ENCODE data around the gene EFEMP1.

The EFEMP1 gene, protein sequence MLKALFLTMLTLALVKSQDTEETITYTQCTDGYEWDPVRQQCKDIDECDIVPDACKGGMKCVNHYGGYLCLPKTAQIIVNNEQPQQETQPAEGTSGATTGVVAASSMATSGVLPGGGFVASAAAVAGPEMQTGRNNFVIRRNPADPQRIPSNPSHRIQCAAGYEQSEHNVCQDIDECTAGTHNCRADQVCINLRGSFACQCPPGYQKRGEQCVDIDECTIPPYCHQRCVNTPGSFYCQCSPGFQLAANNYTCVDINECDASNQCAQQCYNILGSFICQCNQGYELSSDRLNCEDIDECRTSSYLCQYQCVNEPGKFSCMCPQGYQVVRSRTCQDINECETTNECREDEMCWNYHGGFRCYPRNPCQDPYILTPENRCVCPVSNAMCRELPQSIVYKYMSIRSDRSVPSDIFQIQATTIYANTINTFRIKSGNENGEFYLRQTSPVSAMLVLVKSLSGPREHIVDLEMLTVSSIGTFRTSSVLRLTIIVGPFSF

GRCh38 chr2:55923091-55923981, at the start of gene EFEMP1:
Gene EFEMP1, minus strand, starts transcription at chr2:55923782. Its CDS starts 1,342 bp downstream, at chr2:55922440.
- DNase-seq = no peak

GRCh38 chr2:55970500-55970899, 46.9 kb upstream of the EFEMP1 start:
- DNase-seq = no peak

- no peak for DNase-seq
Measured at GRCh38 chr2:55968941-55969340, 45.4 kb upstream of the EFEMP1 start.

- DNase-seq = no peak
Measured at GRCh38 chr2:55966401-55967118, 43.0 kb upstream of the EFEMP1 start.

- no peak for DNase-seq
Measured at GRCh38 chr2:55965966-55966365, 42.4 kb upstream of the EFEMP1 start.

DNA sequence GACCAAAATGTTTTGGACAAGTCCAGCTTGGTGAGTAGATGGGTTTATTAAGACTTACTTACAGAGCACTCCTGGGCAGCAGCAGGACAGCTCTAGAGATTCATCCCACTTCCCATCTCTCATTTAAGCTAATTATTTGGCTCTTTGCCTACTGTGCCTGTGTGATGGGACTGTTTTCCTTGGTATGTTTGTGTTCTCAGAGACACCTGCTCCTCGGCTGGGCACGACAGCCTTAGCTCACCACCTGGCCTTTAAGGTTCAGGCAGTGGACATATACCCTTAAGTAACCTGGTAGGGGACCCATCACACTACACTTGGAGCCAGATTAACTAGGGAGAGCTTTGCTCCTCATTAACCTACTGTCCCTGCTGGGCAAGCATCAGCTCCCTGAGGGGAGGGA, 41.7 kb upstream of the EFEMP1 start:
- no peak for DNase-seq

DNA sequence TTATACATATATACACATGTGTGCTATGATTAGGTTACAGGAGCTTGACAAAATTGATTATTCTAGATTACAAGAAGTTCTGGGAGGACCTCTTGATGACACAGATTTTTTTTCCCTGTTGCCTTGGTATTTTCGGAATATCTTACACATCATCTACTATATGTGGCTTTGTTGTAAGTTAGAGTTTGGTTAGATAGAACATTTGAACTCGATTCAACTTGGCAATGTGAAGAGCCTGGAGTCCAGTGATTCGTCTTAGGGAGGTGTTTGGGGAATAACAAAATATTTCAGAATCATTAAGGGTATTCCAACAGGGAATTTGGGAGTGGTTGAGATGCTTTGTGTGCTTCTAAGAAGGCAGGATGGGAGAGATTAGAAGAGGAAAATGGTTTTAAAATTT, 39.3 kb upstream of the EFEMP1 start:
- DNase-seq = no peak

GRCh38 chr2:55961318-55961911, 37.8 kb upstream of the EFEMP1 start:
- DNase-seq = peak; percentile 40

DNA sequence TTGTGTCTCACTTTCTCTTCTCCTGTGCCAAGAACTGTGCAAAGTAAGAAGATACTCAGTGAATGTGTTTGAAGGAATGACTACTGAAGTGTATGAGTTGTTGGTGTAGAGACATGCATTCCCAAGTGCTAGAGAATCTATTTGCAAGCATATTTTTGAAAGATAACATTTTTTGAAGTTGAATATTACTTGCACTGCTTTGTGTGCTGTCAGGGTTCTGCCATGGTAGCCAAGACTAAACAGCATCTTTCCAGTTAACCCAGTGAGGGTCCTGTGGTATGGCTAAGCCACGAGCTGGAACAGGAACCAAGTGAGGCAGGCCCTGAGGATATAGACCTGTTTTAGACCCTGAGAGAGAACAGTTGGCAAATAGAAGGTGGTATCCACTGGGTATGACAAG, 35.2 kb upstream of the EFEMP1 start:
- DNase-seq = no peak

DNA sequence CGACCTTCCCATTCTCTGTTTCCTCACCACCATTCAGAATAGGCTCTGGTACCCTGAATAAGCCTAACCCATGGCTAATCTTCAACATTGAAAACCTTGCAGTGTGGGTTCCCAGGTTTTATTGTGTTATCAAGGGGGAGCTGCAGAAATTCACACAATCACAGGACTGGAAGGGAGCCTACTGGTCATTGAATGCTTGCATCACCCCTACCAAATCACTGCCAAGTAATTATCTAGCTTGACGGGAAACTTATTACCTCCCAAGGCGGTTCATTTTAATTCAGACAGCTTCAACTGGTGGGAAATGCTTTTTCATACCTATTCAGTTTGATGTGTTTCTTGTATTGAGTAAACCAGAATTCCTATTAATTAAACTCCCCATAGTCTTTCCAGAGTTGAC, 33.6 kb upstream of the EFEMP1 start:
- no peak for DNase-seq

DNA sequence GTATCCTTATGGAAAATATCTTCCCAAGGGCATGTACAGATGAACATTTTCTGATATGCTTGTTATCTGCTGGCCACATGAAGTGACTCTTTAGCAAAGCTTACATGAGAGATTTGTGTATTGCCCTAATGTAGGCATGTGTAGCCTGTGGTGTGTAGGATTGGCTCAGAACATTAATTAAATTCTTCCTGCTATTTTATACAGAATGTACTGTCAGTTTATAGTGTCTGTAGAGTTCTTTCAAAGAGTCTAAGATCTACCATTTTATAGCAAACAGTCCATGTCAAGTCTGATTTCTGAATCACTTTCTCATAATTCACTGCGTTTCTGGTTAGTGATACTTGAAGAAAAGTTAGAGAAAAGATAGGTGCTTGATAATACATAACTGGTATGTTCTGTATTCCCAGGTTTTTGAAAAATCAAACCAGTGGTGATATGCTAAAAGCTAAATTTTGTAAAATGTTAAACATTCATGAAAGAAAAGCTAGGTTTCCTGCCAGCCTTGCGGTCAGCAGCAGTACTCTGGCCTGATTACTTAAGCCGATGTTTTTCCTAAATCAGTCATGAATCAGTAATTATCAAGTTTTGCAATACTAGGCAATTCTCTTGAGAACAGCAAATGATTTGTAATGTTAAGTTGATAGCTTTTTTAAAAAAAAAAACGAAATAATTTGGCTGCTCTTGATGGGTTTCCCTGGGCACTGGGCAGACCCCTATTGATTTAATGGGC, 30.9 kb upstream of the EFEMP1 start:
- DNase-seq = no peak

- no peak for DNase-seq
Measured at GRCh38 chr2:55952415-55952814, 28.8 kb upstream of the EFEMP1 start.

DNA sequence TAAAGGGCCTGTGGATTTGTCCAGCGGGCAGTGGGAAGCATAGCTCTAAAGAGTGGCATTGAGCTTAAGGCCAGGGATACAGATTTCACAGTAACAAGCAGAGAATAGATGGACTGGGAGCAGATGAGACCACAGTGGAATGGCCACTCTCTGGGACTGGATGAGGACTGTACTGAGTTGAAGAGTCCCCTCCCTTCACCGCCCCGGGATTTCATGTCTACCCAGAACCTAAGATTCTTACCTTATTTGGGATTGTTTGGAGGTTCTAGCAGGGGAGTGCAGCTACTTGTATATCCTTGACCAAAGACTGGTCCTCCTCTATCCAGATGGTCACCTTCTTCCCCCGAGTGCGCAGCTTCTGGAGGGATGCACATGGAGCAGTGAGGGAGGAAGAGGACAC, 28.0 kb upstream of the EFEMP1 start:
- no peak for DNase-seq

- no peak for DNase-seq
Measured at GRCh38 chr2:55949613-55950012, 26.0 kb upstream of the EFEMP1 start.

GRCh38 chr2:55949211-55949610, 25.6 kb upstream of the EFEMP1 start:
- DNase-seq = no peak

DNA sequence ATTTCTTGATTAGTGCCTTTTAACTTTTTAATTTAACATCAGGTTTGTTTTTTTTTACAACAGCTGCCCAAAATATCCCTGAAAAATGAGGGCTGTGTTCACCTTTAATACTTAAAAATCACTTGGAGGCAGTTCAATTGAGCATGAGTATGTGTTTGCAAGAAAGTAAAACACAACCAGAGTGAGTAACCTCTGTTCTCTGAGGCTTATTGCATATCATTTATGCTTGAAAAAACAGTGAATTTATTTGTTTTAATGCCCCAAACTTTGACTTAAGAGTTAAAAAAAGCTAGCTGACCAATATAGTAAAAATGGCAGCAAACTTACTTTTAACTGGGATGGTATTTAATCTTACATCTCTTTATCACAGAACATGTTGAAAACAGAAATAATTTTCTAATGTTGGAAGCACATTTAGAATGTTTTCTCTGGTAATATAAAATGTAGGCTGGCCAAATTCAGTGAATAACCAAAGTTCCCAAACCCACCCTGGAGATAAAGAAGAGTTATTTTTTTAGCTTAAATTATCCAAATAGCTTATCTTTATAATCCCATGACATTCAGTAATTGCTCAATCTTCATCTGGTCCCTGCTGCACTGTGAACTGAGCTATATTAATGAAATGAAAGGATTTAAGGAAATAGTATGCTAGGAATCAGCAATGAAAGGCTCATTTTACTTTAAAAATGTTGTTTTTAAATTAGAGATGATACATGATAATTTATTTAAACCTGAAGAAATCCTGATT, 24.8 kb upstream of the EFEMP1 start:
- no peak for DNase-seq

DNA sequence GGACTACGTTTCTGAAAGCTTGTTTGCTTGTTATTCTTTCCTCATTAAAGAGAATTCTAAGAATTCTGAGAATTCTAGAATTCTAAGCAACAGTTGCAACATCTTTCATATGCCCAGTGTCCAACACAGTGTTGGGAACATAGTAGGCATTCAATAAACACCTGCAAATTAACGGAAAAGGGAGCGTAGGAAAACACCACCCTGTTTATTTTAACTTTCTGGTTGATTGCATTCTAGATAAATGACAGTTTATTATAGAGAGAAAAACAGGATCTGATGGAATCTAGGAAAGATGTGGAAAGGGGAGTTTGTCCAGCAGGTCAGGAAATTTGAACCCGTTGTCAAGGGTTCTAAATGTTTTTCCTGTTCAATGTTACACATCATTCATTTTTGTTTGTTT, 24.2 kb upstream of the EFEMP1 start:
- DNase-seq = no peak

GRCh38 chr2:55946793-55947192, 23.2 kb upstream of the EFEMP1 start:
- no peak for DNase-seq

DNA sequence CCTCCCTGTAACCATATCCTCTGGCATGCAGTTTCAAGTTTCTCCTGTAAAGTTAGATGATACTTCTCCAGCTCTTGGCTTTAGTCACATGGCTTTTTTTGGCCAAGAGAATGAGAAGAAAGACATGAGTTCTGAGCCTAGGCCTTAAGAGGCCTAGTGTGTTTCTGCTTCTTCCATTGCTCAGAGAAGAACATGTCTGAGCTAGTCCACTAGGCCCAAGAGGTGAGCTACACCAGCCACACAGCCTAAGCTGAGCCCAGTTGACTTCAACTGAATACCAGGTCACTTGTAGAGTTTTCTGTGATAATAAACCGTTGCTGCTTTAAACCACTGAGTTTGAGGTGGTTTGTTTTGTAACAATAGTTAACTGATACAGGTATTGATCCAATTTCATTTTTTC, 19.9 kb upstream of the EFEMP1 start:
- no peak for DNase-seq

DNA sequence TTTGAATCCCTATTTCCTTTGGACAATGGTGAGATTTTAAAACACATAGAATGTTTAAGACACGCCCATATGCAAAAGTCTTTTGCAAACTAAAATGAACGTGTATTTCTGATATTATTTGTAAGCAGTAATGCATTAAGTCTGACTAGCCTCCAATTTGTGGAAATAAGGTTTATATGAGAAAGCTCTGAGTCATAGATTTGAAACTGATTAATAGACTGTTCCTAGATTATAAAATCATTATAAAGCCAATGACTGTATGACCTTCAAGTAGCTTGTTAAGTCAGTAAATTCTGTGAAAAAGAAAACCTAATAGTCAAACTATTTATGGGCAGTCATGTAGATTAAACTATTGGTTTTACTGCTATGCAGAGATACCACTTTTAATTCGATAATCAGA, 12.8 kb upstream of the EFEMP1 start:
- DNase-seq = no peak

DNA sequence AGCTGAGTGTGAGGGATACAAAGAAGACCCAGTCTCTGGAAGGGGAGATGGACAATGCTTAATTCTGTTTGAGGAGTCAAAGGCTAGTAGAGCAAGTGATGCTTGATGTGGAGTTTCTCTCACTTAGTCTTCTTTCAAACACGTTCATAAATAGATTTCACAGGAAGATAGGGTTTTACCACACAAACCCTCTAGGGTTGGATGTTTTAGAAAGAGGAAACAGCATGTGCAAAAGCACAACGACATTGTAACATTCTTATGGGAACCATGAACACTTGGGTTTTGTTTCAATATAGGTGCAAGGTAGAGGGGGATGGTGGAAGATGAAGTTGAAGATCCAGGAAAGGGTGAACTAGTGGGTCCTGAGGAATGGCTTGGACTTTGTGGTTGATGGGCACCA, 10.8 kb upstream of the EFEMP1 start:
- no peak for DNase-seq
